Immature natural killer cell (primary cell): Measurements from ENCODE around the gene NRN1. TPM values are rescaled to one million over a fixed set of nuclear protein-coding genes. Genes with fewer than 3 reads are reported as not detected.

ENCODE experiments used
- DNase-seq, 3 donors: peaks; one replicate each; pipeline ENCODE4 v3.0.0; 2022; ENCODE audit warnings: mixed read lengths in 1 of 3
- H3K27ac Mint-ChIP-seq, 6 donors: one replicate each; pipeline ENCODE4 v1.8.0; 2020; ENCODE audit warnings: mixed read lengths in 6 of 6, mild to moderate bottlenecking in 5 of 6, inconsistent platforms in 4 of 6, moderate library complexity in 3 of 6
- H3K27me3 Mint-ChIP-seq, 3 donors: one replicate each; pipeline ENCODE4 v1.8.0; 2020 to 2021; ENCODE audit warnings: low read depth in 3 of 3, mild to moderate bottlenecking in 3 of 3, mixed read lengths in 3 of 3, moderate library complexity in 3 of 3, inconsistent platforms in 1 of 3
- H3K36me3 Mint-ChIP-seq, 3 donors: one replicate each; pipeline ENCODE4 v1.8.0; 2020; ENCODE audit warnings: mixed read lengths in 3 of 3, inconsistent platforms in 2 of 3, mild to moderate bottlenecking in 2 of 3
- H3K4me1 Mint-ChIP-seq, 2 donors: one replicate each; pipeline ENCODE4 v1.8.0; 2020; ENCODE audit warnings: inconsistent platforms in 2 of 2, mild to moderate bottlenecking in 2 of 2, mixed read lengths in 2 of 2, moderate library complexity in 1 of 2
- H3K4me3 Mint-ChIP-seq, 5 donors: one replicate each; pipeline ENCODE4 v1.8.0; 2020; ENCODE audit warnings: mild to moderate bottlenecking in 5 of 5, mixed read lengths in 5 of 5, inconsistent platforms in 3 of 5, moderate library complexity in 3 of 5
- H3K9me3 Mint-ChIP-seq, 6 donors: one replicate each; pipeline ENCODE4 v1.8.0; 2020; ENCODE audit warnings: mild to moderate bottlenecking in 6 of 6, mixed read lengths in 6 of 6, inconsistent platforms in 4 of 6, moderate library complexity in 3 of 6
- polyA plus RNA-seq, 3 donors: library from polyadenylated mRNA; unstranded; fragments of 300-500 nt; fragmentation: Illumina TruSeq; gene quantifications; one replicate each; pipeline ENCODE4 v1.2.3, GENCODE V29; 2021

Gene NRN1
- polyA plus RNA-seq, 3 donors from 2014 or later: not detected

GRCh38 chr6:5998711-5999687, 7.7 kb downstream of the NRN1 start:
- Mint-ChIP-seq H3K27me3 (peaks cover 70 to 95% (median 93%) of the 10 kb centered on the region in 3 donors), H3K27ac (peak overlapping the region in 2 of 6 donors; percentile 42 to 58), H3K9me3 (peaks cover 0 to 13% (median 4%) of the 10 kb centered on the region in 6 donors), H3K4me3 (peak overlapping the region; percentile 9 to 98 (median 63)), H3K36me3 (peaks cover 0 to 6% (median 4%) of the 10 kb centered on the region in 3 donors), H3K4me1 (peaks cover 73 to 83% of the 10 kb centered on the region in 2 donors)
- peak in 1 of 3 donors; percentile 15 for DNase-seq

DNA sequence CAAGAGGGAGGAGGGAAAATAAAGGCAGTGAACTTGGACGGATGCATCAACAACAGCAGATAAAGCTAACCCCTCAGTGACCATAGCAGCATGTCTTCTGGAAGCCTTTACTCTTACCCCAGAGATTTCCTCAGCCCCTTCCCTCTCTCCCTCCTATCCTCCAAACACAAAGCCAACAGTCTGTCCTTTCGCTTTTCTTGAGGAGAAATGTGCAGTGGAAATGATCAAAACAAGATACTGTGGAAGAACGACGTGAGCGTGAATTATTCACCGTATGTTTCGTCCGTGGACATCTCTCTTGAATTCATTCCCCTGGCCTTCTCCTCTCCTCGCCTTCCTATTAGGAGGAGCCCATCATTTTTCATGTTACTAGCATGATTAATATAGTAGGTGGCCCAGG, 8.5 kb downstream of the NRN1 start:
- Mint-ChIP-seq H3K9me3 (peaks cover 0 to 13% (median 4%) of the 10 kb centered on the region in 6 donors), H3K27me3 (peaks cover 74 to 95% (median 93%) of the 10 kb centered on the region in 3 donors), H3K27ac (peak overlapping the region in 1 of 6 donors; percentile 58), H3K36me3 (peaks cover 0 to 4% (median 4%) of the 10 kb centered on the region in 3 donors), H3K4me1 (peaks cover 67 to 79% of the 10 kb centered on the region in 2 donors), H3K4me3 (peak overlapping the region; percentile 90 to 98 (median 96))
- DNase-seq: no peak

DNA sequence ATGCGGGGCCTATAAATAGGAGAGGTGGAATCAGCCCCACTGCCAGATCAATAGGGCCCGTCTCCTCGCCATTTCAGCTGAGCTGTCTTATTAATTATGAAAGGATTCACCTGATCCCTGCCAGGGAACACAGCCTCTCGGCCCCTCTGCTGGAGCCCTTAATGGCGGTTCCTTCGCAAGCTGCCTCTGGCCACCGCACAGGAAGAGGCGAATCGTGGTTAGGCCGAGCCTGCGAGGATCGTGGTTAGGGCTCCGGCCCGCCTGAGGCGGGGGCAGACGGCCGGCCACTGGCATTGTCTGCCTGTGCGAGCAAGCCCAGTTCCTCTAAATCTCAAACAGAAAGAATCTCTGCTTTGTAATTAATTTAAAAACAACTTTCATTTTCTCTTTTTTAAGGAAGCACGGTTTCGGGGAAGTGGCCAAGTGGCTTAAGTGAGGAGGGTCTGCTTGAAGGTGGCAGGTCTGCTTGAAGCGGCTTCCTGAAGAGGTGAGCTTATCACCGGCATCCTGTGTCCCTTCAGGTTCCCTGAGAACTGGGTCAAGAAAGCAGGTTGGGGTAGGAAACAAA, 9.2 kb downstream of the NRN1 start:
- Mint-ChIP-seq H3K9me3 (peaks cover 0 to 12% (median 4%) of the 10 kb centered on the region in 6 donors), H3K4me3 (peak overlapping the region; percentile 90 to 98 (median 96)), H3K27ac (no peak overlapping the region), H3K36me3 (peaks cover 0 to 4% (median 4%) of the 10 kb centered on the region in 3 donors), H3K4me1 (peaks cover 60 to 73% of the 10 kb centered on the region in 2 donors), H3K27me3 (peaks cover 69 to 91% (median 89%) of the 10 kb centered on the region in 3 donors)
- peak in 2 of 3 donors; percentile 36 to 40 for DNase-seq

GRCh38 chr6:5996714-5997419, 9.9 kb downstream of the NRN1 start:
- Mint-ChIP-seq H3K4me3 (peak overlapping the region; percentile 90 to 98 (median 96)), H3K9me3 (peaks cover 0 to 12% (median 4%) of the 10 kb centered on the region in 6 donors), H3K27ac (peak overlapping the region in 2 of 6 donors; percentile 56 to 75), H3K27me3 (peaks cover 63 to 88% (median 86%) of the 10 kb centered on the region in 3 donors), H3K4me1 (peaks cover 56 to 68% of the 10 kb centered on the region in 2 donors), H3K36me3 (peaks cover 0 to 4% (median 4%) of the 10 kb centered on the region in 3 donors)
- DNase-seq: peak in 1 of 3 donors; percentile 28

DNA sequence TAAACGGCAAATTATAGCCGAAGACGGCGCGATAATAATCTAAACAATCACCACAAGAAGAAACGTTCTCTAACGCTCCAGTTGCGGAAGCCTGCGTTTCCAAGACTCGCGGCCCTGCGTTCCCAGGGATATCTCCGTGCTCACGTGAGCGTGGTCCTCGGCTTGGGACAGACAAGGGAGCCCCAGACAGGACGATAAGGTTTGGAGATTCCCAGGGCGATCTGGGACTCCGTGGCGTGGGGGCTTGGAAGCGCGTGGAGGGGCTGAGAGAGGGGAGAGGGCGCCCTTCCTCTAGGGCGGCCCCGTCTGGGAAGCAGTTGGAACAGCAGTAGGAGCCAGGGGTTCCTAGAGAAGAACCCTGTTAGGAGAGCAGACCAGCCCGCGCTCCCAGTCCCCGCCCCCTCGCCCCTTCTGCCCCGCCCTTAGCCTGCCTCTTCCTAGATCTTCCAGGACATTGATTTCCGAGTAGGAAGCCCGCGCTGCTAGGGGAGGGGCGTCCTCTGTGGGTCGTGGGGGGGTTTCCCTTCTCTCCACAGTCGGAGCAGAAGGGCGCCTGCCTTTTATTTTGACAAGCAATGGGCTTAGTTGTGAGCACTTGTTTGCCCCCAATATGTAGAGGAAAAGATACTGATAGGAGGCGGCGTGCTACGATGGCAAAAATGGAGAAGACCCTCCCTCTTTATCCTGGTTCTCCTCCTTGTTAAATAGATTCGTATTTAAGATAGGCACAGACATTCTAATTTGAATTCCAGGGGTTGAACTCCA, 10.6 kb downstream of the NRN1 start:
- H3K4me3 Mint-ChIP-seq: peak overlapping the region; percentile 90 to 98 (median 96)
- H3K27me3 Mint-ChIP-seq: peaks cover 55 to 81% (median 81%) of the 10 kb centered on the region in 3 donors
- H3K27ac Mint-ChIP-seq: peak overlapping the region in 2 of 6 donors; percentile 56 to 75
- H3K36me3 Mint-ChIP-seq: peaks cover 0 to 4% (median 4%) of the 10 kb centered on the region in 3 donors
- H3K9me3 Mint-ChIP-seq: peaks cover 0 to 12% (median 4%) of the 10 kb centered on the region in 6 donors
- DNase-seq: peak in 1 of 3 donors; percentile 9
- peaks cover 51 to 60% of the 10 kb centered on the region in 2 donors for H3K4me1 Mint-ChIP-seq

DNA sequence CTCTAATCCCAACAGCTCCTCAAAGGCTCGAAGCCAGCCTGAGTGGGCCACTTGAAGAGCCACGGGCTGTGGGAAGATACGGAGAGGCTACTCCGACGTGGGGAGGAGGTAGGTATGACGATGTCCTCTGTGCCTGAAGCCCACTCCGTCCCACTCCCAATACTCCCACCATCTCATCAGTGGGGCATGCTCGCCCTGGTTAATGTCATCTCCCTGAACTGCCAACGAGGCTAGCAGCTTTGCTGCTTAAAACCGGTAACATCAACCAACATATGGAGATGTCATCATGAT, 11.1 kb downstream of the NRN1 start:
- Mint-ChIP-seq H3K4me3 (peak overlapping the region; percentile 82 to 98 (median 93)), H3K27ac (peak overlapping the region in 1 of 6 donors; percentile 56), H3K4me1 (peaks cover 51 to 59% of the 10 kb centered on the region in 2 donors), H3K27me3 (peaks cover 52 to 79% (median 77%) of the 10 kb centered on the region in 3 donors), H3K9me3 (peaks cover 0 to 12% (median 4%) of the 10 kb centered on the region in 6 donors), H3K36me3 (peaks cover 0 to 4% (median 4%) of the 10 kb centered on the region in 3 donors)
- DNase-seq: no peak

GRCh38 chr6:5994999-5995657, 11.6 kb downstream of the NRN1 start:
- Mint-ChIP-seq H3K4me1 (peaks cover 48 to 55% of the 10 kb centered on the region in 2 donors), H3K4me3 (peak overlapping the region; percentile 82 to 98 (median 93)), H3K36me3 (peaks cover 0 to 4% (median 4%) of the 10 kb centered on the region in 3 donors), H3K27me3 (peaks cover 48 to 75% (median 74%) of the 10 kb centered on the region in 3 donors), H3K9me3 (peaks cover 0 to 10% (median 3%) of the 10 kb centered on the region in 6 donors), H3K27ac (peak overlapping the region in 1 of 6 donors; percentile 56)
- no peak for DNase-seq

DNA sequence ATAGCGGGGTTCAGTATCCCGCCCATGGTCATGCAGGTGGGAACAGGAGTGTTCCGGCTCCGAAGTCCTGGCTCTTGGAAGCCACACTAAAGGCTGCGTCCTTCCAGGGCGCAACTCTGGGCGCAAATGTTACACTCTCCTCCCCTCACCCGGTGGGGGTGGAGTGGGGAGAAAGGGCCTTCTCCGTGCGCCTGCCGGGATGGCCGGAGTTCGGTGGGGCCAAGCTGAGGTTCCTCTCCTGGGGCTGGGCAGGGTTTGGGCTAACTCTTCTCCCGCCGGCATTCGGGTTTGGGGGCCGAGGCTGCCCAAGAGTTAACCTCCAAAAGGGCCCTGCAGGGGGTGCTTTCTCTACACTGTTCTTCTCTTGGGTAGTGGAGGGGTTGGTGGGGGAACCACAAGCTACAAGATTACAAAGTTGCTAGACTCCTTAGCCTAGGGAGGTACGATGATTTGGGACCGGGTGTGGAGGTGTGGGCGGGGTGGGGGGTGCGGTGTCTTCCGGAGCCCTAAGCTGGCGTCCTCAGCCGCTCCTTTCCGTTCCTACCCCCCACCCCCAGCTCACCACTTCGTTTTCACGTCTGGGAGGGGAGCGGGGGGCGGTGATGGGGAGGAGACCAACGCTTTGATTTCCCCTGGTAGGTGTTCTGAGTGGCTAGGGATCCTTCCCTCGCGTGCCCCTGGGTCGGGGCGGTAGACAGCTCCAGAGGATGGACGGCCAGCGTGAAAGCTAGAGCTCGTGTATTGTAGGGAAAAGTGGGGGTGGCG, 12.3 kb downstream of the NRN1 start:
- Mint-ChIP-seq H3K27me3 (peaks cover 41 to 70% (median 70%) of the 10 kb centered on the region in 3 donors), H3K9me3 (peaks cover 0 to 7% (median 1%) of the 10 kb centered on the region in 6 donors), H3K4me3 (peak overlapping the region in 4 of 5 donors; percentile 21 to 48 (median 30)), H3K4me1 (peaks cover 41 to 47% of the 10 kb centered on the region in 2 donors), H3K36me3 (peaks cover 0 to 4% (median 4%) of the 10 kb centered on the region in 3 donors), H3K27ac (peak overlapping the region in 1 of 6 donors; percentile 56)
- DNase-seq: no peak

DNA sequence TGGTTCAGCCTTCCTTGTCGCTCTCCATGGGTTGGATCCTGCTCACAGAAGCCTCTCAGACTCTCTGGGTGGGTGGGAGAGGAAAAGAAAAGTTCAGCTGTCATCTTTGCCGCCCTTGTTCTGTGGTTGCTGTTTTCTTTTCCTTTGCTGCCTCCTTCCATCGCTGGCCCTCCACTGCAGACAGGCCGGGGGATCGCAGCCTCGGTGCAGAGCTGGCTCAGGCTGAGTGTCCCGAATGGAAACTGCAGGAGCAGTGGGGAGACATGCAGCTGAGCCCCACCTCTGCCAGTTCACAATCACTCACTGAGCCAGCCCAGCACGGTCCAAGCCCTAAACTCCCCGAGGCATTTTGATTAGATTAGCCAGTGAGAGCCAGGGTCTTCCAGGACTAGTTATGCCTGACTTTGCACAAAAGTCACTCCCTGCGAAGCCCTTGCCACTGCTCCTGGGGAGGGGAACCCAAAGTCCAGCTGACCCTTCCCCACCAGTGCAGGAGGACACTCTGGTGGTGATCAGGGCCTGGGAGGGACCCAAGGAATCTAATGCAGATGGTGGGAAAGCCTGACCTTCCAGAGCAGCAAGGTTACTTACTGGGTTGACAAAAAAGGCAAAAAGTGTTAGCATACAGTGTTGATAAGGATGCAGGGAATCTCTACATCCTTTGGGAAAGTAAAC, 14.0 kb downstream of the NRN1 start:
- no peak for DNase-seq
- H3K36me3 Mint-ChIP-seq: peaks cover 0 to 4% (median 4%) of the 10 kb centered on the region in 3 donors
- H3K9me3 Mint-ChIP-seq: peaks cover 0 to 6% (median 0%) of the 10 kb centered on the region in 6 donors
- H3K4me1 Mint-ChIP-seq: peaks cover 29 to 32% of the 10 kb centered on the region in 2 donors
- peaks cover 41 to 64% (median 57%) of the 10 kb centered on the region in 3 donors for H3K27me3 Mint-ChIP-seq
- no peak overlapping the region for H3K4me3 Mint-ChIP-seq
- no peak overlapping the region for H3K27ac Mint-ChIP-seq

GRCh38 chr6:5990786-5991185, 15.9 kb downstream of the NRN1 start:
- H3K27ac Mint-ChIP-seq: no peak overlapping the region
- peaks cover 0 to 3% (median 0%) of the 10 kb centered on the region in 3 donors for H3K36me3 Mint-ChIP-seq
- H3K4me3 Mint-ChIP-seq: no peak overlapping the region
- peaks cover 0 to 6% (median 0%) of the 10 kb centered on the region in 6 donors for H3K9me3 Mint-ChIP-seq
- H3K4me1 Mint-ChIP-seq: peaks cover 13% of the 10 kb centered on the region in 2 donors
- no peak for DNase-seq
- peaks cover 27 to 52% (median 42%) of the 10 kb centered on the region in 3 donors for H3K27me3 Mint-ChIP-seq

DNA sequence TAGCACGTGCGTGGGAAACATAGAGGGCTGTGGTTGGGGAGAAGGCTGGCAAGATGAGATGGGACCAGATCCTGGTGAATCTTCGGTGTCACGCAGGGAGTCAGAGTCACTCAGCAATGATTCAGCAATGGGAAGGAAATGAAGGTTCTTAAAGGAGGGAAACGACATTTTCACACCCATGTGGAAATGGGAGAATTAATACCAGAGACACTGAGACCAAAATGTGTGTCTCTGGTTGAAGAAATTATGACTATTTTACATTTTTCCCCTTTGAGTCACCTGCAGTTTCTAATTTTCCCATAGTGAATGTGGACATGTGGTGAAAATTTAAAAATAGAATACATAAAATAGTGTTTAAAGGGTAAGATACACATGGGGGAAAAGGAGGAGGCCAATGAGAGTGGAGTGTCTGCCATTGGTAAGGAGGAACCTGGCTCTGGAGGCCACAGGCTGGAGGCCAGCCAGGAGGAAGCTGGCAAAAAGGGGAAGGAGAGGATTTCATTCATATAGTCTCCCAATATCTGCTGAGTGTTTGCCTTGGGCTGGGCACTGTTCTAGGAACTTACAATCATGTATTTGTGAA, 17.5 kb downstream of the NRN1 start:
- H3K27ac Mint-ChIP-seq: no peak overlapping the region
- no peak for DNase-seq
- H3K4me1 Mint-ChIP-seq: no peaks in the 10 kb centered on the region
- H3K27me3 Mint-ChIP-seq: peaks cover 18 to 37% (median 26%) of the 10 kb centered on the region in 3 donors
- no peaks in the 10 kb centered on the region for H3K36me3 Mint-ChIP-seq
- peaks cover 0 to 6% (median 0%) of the 10 kb centered on the region in 6 donors for H3K9me3 Mint-ChIP-seq
- no peak overlapping the region for H3K4me3 Mint-ChIP-seq
